NOMO-1 treated with dmso at 0.1 percent for 144 hours (cell line): ENCODE data around the gene MND1.

ENCODE experiments used
- DNase-seq: peaks from one replicate; lab custom pipeline; 2025; ENCODE audit not compliant: unreplicated experiment; lab: John Stamatoyannopoulos, UW

MND1 gene, protein sequence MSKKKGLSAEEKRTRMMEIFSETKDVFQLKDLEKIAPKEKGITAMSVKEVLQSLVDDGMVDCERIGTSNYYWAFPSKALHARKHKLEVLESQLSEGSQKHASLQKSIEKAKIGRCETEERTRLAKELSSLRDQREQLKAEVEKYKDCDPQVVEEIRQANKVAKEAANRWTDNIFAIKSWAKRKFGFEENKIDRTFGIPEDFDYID

DNA sequence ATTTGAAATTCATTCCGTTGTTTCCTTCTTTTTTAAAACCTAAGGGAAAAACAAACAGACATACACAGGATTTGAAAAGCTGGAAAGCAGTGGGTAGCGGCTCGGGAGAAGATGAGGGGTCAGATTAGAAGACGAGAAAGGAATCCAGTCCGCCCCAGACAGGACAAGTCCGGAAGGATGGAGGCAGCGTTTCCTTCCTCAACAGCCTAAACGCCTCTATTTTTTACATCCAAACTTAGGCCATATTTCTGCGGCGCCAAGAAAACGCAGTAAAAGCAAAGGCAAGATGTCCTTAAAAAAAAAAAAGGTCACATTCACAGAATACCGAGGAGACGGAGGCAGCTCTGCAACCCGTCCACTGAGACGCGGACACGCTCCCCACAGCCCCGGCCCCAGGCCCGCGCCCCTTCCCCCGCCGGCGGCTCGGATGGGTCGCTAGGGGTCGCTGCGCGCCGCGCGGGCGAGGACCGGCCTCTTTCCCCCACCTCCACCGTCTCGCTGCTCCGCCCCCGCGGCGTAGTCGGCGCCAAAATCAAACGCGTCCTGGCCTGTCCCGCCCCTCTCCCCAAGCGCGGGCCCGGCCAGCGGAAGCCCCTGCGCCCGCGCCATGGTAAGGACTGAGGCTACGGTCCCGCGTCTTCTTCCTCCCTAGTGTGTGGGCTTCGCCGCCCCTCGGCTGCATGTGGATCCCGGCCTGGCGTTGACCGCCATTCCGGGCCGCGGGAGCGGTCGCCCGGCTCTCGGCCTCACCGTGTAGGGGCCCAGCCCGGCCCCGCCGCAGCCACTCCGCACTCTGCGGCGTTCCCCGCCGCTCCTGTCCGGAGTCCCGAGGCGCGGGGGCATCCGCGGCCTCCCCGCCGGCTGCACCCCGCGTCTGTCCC is at the start of gene MND1:
MND1 (plus strand) TSS at position 558 of the 881 bp plus-strand sequence; CDS start at position 608, 50 bp downstream.
- DNase-seq = peak; percentile 77

DNA sequence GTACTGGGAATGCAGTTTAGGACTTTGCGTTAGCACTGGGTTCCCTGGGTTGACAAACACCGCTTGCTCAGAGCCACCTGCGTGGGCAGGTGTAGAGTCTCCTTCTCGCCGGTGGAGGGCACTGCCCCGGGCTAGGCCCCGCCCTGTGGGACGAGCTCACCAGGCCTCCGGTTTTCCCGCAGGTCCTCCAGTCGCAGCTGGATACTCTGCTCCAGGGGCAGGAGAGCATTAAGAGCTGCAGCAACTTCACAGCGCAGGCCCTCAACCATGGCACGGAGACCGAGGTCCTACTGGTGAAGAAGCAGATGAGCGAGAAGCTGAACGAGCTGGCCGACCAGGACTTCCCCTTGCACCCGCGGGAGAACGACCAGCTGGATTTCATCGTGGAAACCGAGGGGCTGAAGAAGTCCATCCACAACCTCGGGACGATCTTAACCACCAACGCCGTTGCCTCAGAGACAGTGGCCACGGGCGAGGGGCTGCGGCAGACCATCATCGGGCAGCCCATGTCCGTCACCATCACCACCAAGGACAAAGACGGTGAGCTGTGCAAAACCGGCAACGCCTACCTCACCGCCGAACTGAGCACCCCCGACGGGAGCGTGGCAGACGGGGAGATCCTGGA is 49.2 kb upstream of the MND1 start:
- DNase-seq = no peak

DNA sequence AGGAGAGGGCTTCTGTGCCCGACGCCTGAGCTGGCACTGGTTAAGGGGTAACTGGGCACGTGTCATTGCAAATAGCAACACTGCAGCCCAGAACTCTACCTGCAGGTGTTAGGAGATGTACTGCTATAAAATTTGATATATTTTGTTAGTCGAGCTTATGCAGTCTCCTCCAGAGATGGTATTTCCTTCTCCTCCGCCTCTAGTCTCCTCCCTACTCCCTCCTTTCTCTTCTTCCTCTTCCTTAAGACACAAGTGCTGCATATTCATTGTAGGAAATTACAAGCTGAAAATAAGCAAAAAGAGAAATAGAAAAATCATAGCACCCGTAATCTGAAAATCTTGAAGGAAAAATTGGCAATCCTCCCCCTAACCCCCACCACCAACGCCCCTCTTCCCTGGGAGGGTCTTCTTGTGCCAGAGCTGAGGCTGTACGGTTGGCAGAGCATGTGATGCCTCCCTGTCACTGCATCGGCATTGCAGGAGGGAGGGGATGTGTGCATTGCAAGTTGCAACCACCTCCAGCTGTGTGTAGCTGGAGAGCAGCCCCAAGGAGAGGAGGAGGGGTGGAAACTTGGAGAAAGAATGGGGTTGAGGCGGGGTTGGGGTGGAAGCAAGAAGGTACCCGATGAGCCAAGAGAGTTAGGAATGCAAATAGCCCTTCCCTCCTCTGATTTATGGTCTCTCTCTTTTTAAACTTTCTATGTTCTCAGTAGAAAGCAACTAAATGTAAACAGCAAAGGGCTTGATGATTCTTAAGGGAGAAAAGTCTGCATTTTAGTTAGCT is 48.3 kb upstream of the MND1 start:
- no peak for DNase-seq

DNA sequence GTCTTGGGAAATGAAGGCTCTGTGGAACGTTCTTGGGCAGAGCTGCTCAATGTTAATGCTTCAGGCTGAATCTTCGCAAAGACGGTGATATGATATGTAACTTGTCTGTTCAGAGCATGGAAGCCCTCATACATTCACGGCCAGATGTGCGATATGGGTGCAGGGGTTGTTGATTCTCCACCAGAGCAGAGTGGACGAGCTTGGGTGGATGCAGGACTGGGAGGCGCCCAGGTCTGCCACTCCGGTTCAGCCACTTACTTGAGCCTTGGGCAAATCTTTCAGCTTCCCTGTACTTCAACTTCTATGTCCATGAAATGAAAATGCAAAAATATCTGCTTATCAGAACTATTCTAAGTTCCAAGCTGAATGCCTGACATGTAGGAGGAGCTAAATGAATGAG is 47.4 kb upstream of the MND1 start:
- DNase-seq = no peak

DNA sequence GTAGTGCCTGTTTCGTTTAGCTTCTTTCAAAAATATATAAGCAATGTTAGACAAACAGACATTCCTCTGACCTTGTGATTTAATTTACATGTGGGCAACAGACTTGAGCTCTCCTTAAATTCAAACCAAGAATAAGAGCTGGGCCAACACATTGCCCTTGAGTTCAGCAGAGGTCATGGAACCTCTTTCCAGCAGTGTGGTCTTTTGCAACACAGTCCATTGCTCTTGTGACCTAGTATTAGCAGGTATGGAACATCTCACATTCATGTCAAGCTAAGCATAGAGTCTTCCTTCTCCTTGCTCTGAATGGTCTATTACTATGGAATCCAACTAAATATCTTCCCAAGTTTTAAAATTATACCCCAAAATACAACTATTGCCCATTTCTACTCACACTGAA is 33.7 kb upstream of the MND1 start:
- no peak for DNase-seq

DNA sequence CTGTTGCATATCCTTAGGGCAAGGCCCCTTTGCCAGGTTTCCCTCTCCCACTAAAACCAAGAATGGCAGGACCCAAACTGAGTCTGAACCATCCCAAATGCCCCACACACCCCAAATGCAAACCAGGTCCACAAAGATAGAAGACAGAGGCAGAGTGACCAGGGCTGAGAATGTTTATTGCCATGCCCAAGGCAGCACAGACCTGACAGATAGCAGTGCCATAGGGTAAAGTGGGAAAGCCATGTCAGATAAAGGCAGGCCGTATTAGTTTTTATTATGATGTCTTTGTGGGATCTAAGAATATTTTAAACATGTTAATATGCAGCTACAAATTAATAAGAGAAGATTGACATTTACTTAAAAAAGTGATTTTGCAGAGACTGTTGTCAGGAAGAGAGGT is 29.6 kb upstream of the MND1 start:
- DNase-seq = no peak

DNA sequence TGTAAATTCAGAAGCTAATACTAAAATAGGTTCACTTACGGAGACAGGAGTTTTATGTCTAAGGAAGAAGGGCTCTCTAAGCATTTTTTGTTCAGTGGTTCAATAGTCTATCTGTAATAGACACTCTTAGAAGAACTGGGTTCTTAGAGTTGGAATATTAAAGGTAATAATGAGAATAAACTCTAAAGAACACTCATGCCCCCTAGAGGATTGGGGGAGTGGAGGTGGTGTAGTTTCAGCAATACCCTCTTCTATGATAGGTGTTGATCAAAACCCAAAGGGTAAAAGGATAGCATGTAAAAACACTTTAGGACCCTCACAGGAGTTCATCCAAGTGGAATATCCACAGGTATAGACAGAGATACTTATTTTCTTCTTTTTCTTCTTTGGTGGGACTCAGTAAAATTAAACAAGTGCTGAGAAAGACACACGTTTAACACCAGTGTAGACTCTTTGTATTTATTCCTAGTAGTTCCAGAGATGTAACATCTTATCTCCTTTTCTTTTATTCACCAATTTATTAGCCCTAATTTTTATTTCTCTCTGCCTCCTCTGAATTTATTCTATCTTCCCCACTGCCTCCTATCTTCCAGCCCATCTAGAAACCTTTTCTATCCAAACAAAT is 25.7 kb upstream of the MND1 start:
- DNase-seq = peak; percentile 6

DNA sequence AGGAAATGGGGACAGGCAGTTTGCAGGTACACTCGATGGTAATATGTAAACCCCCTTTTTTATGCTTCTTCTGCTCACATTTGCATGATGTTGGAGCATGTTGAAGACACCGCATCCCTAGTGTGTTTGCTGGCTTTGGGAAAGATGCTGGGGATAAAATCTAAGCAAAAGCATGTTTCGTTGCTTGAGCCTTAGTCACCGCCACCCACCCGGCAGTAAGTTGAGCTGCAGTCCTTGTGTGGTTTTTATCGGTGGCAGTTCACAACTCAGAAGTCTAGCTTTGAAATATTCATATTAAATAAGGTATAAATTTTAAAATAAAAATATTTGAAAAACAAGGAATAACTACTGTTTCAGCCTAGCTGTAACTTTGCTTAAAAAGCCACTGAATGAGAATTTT is 21.7 kb upstream of the MND1 start:
- no peak for DNase-seq

DNA sequence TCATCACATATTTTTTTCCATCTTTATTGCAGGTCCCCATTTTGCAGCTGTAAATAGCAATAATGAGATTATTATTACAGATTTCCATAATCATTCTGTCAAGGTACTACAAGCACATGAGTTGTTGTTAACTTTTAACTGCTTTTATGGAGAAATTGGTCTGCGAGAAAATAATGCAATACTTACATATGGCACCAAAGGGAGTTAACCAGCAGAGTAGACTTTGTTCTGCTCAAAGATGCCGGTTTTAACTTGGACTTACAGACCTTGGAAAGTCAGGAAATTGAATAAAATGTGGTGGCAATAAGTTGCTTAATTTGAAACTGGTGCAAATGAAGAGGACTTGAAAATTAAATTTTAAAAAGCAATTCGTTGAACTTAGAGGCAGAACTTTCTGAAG is 20.4 kb upstream of the MND1 start:
- no peak for DNase-seq

DNA sequence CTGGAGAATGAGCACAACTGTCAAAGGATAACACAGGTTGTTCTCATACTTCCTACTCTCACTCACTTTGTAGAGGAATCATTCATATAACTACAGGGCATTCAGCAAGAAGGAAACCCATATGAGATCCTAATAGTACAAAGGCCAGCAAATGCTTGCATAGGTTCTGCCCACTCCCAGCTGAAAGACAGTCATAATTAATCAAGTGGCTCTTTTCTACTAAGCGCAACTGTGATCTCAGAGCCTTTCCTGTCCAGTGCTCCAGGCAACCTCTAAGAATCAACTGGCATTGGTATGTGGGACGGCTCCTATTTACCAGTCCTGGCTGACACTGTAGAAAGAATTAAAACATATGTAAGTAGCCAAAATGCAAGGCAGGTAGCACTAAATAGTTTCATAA is 18.9 kb upstream of the MND1 start:
- no peak for DNase-seq

DNA sequence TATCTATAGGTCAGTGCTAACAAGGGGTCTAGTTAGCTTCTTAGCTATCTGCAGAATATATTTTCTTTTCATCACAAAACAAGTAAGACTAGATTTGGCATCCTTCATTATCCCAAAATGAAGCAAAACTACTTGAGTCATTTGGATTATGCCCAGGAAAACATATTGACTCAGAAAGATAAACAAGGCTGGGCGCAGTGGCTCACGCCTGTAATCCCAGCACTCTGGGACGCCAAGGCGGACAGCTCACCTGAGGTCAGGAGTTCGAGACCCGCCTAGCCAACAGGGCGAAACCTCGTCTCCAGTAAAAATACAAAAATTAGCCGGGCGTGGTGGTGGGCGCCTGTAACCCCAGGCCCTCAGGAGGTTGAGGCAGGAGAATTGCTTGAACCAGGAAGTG is 18.0 kb upstream of the MND1 start:
- DNase-seq = no peak

DNA sequence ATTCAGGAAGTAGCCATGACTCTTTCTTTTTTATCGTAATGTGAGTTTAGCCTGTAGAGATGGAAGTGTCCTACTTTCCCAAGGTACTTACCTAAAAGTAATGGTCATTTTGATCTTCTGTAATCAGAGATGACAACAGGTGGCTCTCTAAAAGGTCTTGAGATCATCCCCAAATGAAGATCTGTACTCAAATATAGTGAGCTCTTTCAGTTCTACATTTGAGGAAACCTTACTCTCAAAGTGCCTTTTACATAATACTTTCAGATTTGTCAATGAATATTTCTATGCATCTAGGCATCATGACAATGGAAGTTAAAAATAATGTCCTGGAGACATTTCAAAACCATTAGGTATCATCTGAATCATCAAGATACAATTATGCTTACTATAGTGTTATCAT is 17.2 kb upstream of the MND1 start:
- no peak for DNase-seq

DNA sequence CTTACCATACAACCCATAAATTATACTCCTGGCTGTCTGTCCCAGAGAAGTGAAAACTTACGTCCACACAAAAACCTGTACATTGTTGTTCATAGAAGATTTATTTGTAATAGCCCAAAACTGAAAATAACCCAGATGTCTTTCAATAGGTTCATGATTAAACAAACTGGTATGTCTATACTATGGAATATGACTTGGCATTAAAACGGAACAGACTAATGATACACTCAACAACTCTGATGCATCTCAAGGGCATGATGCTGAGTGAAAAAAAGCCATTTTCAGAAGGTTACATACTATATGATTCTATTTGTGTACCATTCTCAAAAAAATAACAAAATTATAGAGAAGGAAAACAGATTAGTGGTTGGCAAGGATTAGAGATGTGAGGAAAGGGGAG is 11.6 kb upstream of the MND1 start:
- no peak for DNase-seq

DNA sequence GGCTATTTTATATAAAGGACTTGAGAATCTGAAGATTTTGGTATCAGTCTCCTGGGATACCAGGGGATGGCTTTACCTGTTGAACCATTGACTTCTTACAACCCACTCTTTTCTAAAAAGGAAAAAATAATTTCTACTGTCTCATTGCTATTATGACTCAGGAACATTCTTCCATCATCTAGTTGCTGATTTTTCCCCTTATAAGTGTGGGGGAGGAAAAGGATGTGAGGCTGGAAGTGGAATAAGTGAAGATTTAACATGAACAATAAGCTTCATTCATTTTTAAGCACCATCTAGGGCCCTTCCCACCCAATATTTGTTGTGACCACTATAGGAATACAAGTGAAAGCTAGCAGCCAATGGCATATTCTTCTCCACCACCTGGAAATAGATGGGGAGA is 10.6 kb upstream of the MND1 start:
- DNase-seq = no peak

DNA sequence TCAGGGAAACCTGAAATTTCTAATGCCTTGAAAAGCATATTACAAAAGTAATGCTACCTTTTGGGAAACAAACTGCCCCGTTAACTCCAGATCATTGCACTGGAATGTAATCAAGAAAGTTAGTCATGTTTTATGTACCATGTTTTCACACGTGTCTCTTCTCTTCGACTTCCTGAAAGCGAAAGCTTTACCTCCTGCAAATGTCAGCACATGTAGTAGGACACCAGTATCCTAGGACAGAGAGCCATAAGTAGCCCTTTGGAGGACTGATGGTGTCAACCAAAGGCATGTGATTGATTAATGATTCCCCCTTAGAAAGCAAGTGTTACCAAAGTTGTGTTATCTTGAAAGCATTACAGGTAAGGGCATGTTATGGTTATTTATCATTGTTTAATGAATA is 8.8 kb upstream of the MND1 start:
- no peak for DNase-seq

DNA sequence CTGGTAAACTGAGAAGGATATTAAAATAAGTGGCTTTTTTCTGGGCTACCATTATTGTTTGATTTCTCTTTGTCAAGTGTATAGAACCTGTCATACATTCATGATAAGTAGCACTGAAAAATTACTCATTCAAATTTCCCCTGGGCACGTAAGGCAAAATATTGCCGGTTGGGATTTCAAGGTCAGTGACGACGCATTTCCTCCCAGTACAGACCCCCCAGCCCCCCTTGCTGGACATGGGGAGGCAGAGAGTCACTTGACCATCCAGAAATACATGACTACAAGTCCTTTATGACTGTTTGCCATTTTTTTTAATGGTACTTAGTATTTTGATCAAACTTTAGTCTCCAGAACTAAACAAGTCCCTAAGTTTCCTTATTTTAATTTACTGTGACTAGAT is 6.8 kb upstream of the MND1 start:
- no peak for DNase-seq

DNA sequence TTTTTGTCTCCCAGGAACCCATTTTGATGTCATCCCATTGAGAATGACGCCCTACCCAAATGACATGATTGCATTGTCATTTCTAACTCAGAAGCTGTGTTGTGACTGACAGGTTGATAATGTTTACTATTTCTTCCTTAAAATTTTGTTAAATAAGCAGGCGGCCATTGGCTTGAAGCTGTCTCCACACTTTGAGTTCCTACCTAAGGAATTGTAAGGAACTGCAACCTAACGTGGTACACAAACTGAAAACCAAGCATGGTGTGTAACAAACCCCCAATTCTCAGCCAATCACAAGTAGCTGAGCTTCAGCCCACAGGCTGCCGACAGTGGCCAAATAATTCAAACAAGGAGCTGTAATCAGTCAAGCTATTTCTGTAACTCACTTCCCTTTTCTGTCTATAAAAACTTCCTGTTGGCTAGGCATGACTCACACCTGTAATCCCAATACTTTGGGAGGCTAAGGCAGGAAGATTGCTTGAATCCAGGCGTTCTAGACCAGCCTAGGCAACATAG is 2.9 kb upstream of the MND1 start:
- DNase-seq = peak; percentile 73

DNA sequence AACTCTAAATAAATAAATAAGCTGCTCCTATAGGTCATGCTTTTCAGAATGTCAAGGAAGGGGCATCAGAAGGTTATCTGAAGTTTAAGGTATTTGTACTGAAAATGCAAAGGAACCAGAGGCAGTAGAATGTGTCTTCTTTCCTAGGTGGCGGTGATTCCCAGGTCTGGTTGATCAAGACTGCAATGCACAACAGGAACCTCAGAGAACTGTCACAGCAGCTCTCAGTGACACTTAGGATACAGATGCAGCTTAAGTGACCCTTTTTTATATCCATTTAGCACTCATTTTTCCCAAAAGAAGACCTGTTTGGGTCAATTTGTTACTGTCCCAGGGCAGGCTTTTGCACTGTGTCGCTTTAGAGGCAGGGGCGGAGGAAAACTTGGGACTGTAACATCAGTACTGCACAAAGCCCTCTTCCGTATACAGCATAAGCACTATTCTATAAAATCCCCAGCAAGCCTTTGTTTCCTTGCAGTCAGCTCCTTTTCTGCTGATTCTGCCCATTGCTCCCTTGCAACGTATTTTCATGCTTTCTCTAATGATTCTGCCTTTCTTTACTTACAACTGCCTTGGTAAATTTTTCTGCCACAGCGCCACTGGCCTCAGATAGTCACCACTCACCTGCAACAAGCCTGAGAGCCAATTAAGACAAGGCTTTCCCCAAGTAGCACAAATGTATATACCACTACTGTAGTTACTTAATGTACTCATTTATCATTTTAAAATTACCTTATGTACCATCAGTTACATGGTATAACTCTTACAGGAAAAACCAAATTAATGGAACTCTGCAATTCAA is 1.5 kb upstream of the MND1 start:
- DNase-seq = no peak

DNA sequence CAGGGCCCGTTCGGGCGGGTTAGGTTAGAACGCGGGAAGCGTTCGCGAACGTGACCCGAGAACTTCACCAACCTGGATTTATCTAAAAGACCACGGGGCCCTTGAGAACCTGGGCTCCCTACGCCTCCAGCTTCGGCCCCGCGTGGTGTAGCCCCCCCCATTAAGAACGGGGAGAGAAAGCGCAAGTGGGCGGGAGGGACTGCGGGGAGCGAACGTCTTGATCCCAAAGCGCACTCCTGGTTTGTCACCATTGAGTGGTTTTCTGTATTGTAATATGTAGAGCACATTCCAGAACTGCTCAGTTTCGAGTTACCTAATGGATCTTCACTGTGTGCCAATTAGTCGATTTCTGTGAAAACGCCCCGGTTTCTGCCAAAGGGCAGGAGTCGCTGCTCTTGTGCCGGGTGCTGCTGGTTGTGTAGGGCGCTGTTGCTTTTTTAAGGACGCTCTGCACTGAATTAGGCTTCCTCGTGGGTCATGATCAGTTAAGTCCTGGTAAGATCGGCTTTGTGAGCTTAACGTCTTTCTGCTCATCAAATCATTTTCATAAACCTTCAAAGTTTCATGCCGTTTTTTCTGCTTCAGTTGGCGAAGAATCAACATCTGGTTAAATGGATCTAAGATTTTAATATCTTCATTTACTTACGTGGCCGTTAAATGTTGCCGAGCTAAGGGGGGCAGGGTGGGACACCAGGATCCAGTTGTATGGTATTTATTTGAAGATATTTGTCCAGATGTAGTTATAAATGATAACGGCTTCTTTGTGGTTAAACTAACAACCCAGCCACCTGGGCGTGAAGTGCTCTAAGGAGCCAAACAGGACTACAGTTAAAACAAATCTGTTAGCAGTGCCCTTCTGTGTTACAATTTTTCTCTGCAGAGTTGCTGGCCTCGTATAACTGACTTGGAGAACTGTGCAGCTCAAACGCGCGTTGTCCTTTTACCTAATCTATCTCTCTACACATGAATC is 809 bp downstream of the MND1 start:
- peak; percentile 62 for DNase-seq
